ENCODE data around the gene KCNIP4. TPM values are rescaled to one million over a fixed set of nuclear protein-coding genes. Genes with fewer than 3 reads are reported as not detected.

The KCNIP4 gene
- total RNA-seq, 2 donors from 2014 or later, result 1.2 TPM; not detected in 1

DNA sequence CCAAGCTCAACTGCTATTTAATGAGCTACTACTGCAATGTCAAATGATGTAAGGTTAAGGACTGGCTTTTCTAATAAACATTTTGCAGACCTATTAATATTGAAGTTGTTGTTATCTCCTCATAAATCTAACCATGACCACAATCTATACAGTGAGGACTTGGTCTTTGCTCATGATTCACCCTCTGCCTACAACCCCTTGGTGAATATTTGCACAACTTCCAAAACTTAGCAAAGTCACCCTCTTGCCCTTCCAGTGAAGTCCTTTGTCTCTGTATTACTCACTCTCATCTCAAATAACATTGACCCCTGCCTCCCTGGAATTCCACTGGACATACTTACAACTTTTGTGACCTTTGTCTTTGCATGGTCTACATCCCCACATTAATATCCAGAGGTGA is 204.5 kb downstream of the KCNIP4 start:
- DNase-seq (ENCODE audit: low spot score), result no peak
- no peaks in the 10 kb centered on the region for H3K9me3 ChIP-seq

DNA sequence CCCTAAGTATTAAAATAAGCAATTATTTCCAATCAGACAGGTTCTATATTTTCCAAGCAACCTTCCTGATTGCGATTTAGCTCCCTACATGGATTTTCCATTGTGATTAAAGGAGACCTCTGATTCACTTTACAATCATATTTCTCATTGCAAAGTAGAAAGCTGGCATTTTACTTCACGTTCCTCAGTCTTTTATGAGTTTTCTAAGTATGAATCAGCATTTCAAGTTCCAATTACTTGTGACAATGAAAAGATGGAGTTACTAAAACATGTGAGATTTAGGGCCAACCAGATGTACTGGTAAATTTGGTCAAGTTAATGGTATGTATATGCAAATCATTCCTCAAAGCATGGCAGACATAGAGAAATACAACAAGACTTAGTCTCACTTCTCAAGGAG is 206.2 kb downstream of the KCNIP4 start:
- intact Hi-C loops (cut with DNase I), result no loop called here
- H3K4me1 ChIP-seq (replicated peaks), result no peaks in the 10 kb centered on the region
- H3K27ac ChIP-seq, result no peak overlapping the region
- no peak overlapping the region for H3K4me3 ChIP-seq
- H3K36me3 ChIP-seq, result no peaks in the 10 kb centered on the region
- no peaks in the 10 kb centered on the region for H3K9me3 ChIP-seq
- 66% methylated on average over 2 of the region's 2 CpGs for WGBS
- no peaks in the 10 kb centered on the region for H3K27me3 ChIP-seq (replicated peaks; ENCODE audit: insufficient read depth)
- TF ChIP-seq POLR2AphosphoS5 (IDR thresholded peaks at IDR 0.05) (no peak), POLR2A (IDR thresholded peaks at IDR 0.05) (no peak)
- TF ChIP-seq, protein P1, sequence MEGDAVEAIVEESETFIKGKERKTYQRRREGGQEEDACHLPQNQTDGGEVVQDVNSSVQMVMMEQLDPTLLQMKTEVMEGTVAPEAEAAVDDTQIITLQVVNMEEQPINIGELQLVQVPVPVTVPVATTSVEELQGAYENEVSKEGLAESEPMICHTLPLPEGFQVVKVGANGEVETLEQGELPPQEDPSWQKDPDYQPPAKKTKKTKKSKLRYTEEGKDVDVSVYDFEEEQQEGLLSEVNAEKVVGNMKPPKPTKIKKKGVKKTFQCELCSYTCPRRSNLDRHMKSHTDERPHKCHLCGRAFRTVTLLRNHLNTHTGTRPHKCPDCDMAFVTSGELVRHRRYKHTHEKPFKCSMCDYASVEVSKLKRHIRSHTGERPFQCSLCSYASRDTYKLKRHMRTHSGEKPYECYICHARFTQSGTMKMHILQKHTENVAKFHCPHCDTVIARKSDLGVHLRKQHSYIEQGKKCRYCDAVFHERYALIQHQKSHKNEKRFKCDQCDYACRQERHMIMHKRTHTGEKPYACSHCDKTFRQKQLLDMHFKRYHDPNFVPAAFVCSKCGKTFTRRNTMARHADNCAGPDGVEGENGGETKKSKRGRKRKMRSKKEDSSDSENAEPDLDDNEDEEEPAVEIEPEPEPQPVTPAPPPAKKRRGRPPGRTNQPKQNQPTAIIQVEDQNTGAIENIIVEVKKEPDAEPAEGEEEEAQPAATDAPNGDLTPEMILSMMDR (IDR thresholded peaks at IDR 0.05), result no peak
- DNase-seq (ENCODE audit: low spot score), result no peak

More for the DNA sequence above, 204.5 kb downstream of the KCNIP4 start:
- TF ChIP-seq POLR2AphosphoS5 (IDR thresholded peaks at IDR 0.05) (no peak), POLR2A (IDR thresholded peaks at IDR 0.05) (no peak)
- TF ChIP-seq, protein P1 (IDR thresholded peaks at IDR 0.05), result no peak
- Histone ChIP-seq H3K4me1 (replicated peaks) (no peaks in the 10 kb centered on the region), H3K27me3 (replicated peaks; ENCODE audit: insufficient read depth) (no peaks in the 10 kb centered on the region), H3K4me3 (no peak overlapping the region), H3K27ac (no peak overlapping the region), H3K36me3 (no peaks in the 10 kb centered on the region)
- intact Hi-C loops (cut with DNase I), result no loop called here

DNA sequence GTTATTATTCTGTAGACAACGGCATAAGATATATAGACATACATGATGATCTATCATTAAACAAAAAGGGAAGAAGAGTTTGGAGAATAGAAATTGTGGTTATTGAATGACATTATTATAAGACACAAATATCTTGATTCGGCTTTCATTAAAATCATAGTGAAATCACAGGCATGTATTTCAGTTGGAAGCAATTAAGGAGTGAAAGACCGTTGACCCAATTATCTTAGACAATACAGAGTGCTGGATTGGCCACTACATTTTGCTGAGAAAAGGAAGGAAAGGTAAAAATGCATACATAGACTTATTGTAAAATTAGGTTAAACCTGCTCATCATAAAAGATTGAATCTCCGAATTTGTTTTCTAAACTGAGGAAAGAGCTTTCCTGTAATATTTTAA is 209.8 kb downstream of the KCNIP4 start:
- DNase-seq (ENCODE audit: low spot score), result no peak
- H3K27ac ChIP-seq, result no peak overlapping the region

DNA sequence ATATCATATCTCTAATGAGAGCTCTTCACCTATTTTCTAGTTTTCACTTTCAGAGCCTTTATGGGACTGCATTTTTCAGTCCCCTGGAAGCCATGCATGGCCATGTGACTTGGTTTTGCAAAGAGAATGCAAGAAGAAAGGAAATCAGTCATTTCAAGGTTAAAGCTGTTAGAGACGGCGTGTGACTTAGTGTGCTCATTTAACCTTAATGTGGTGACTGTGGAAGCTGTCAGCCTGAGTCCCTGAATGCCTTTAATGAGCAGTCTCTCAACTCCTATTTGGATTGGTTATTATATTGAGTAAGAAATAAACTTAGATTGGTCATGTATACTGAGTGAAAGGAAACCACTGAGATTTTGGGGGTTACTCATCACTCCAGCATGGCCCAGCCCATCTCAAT is 212.7 kb downstream of the KCNIP4 start:
- H3K27ac ChIP-seq, result no peak overlapping the region
- H3K9me3 ChIP-seq, result no peaks in the 10 kb centered on the region
- TF ChIP-seq POLR2AphosphoS5 (IDR thresholded peaks at IDR 0.05) (no peak), POLR2A (IDR thresholded peaks at IDR 0.05) (no peak)
- TF ChIP-seq, protein P1 (IDR thresholded peaks at IDR 0.05), result no peak
- no peak for DNase-seq (ENCODE audit: low spot score)
- intact Hi-C loops (cut with DNase I), result no loop called here
- H3K36me3 ChIP-seq, result no peaks in the 10 kb centered on the region
- 71% methylated on average over 2 of the region's 2 CpGs for WGBS
- H3K4me1 ChIP-seq (replicated peaks), result no peaks in the 10 kb centered on the region
- H3K4me3 ChIP-seq, result no peak overlapping the region
- H3K27me3 ChIP-seq (replicated peaks; ENCODE audit: insufficient read depth), result no peaks in the 10 kb centered on the region

More for the DNA sequence above, 209.8 kb downstream of the KCNIP4 start:
- no peaks in the 10 kb centered on the region for H3K9me3 ChIP-seq
- H3K36me3 ChIP-seq, result no peaks in the 10 kb centered on the region
- no peak overlapping the region for H3K4me3 ChIP-seq
- no peaks in the 10 kb centered on the region for H3K27me3 ChIP-seq (replicated peaks; ENCODE audit: insufficient read depth)
- intact Hi-C loops (cut with DNase I), result no loop called here
- TF ChIP-seq, protein P1 (IDR thresholded peaks at IDR 0.05), result no peak
- TF ChIP-seq POLR2A (IDR thresholded peaks at IDR 0.05) (no peak), POLR2AphosphoS5 (IDR thresholded peaks at IDR 0.05) (no peak)
- 93% methylated on average over 4 of the region's 4 CpGs for WGBS
- H3K4me1 ChIP-seq (replicated peaks), result no peaks in the 10 kb centered on the region

DNA sequence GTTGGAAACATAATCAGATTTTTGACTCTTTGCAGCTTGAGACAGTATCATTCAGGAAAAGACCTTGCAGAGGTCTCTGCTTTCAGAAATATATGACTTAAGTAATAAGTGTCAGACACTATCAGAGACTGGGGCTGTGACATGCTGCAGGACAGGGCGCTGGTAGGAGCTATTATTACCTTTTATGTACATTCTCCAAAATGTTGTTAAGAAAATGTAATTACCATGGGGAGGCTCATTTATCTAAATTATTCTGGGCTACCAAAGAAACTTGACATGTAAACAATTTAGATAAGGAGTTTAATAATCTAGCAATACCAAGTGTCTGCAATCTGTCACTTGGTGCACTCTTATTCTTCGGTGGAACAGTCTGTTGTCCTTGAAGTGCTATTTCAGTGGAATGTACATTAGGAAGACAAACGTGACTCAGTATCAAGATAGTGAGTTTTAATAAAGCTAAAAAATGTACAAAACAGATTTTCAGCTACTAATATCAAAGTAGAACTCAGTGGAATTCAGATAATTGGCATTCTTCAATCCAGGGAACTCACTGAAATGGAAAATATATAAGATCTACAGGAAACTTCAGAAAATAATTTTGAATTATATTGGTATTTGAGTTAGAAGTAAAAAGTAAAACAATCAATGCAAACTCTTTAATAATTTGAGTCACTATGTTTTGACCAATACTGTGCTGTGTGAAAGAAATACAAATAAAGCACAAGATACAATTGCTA is 214.5 kb downstream of the KCNIP4 start:
- Histone ChIP-seq H3K27me3 (replicated peaks; ENCODE audit: insufficient read depth) (no peaks in the 10 kb centered on the region), H3K36me3 (no peaks in the 10 kb centered on the region), H3K4me3 (no peak overlapping the region), H3K4me1 (replicated peaks) (no peaks in the 10 kb centered on the region), H3K9me3 (no peaks in the 10 kb centered on the region), H3K27ac (no peak overlapping the region)
- 39% methylated on average over 3 of the region's 3 CpGs for WGBS
- intact Hi-C loops (cut with DNase I), result no loop called here
- no peak for DNase-seq (ENCODE audit: low spot score)
- no peak for TF ChIP-seq POLR2A (IDR thresholded peaks at IDR 0.05)
- TF ChIP-seq, protein P1 (IDR thresholded peaks at IDR 0.05), result no peak
- TF ChIP-seq POLR2AphosphoS5 (IDR thresholded peaks at IDR 0.05), result no peak
